SK-N-MC (cell line): ENCODE data around the gene DUSP22.
"Not testable (repeated sequence)": the region's sequence is repeated elsewhere in the genome, so short reads cannot be mapped to it uniquely, and the experiment has no call there.

Source experiments
- DNase-seq: peaks from one replicate; pipeline ENCODE4 v3.0.0-alpha.2; 2011; ENCODE audit warnings: low read depth, low spot score
- H3K27ac ChIP-seq: fragments of 200-600 bp; sonication (generic); 2 replicates; pipeline ENCODE4 v1.5.1; 2016; ENCODE audit warnings: mixed run types
- H3K36me3 ChIP-seq: fragments of 200-600 bp; sonication (generic); 2 replicates; pipeline ENCODE4 v1.6.1; 2017; ENCODE audit warnings: antibody characterized with exemption, low read length, mixed read lengths; ENCODE audit not compliant: insufficient read depth
- H3K4me3 ChIP-seq: fragments of 200-600 bp; sonication (generic); 2 replicates; pipeline ENCODE4 v1.5.1; 2016
- H3K9ac ChIP-seq: fragments of 200-600 bp; sonication (generic); 2 replicates; pipeline ENCODE4 v1.8.0; 2017; ENCODE audit warnings: mixed run types, mixed read lengths; ENCODE audit not compliant: insufficient read length
- H3K9me3 ChIP-seq: fragments of 200-600 bp; sonication (generic); 2 replicates; pipeline ENCODE4 v1.6.1; 2017; ENCODE audit warnings: low read depth, mild to moderate bottlenecking, antibody characterized with exemption, low read length, moderate library complexity, mixed read lengths
- EZH2 ChIP-seq: fragments of 200-600 bp; sonication (generic); IDR thresholded peaks from one replicate; pipeline ENCODE4 v1.6.1; 2017; ENCODE audit warnings: antibody characterized with exemption
- FOXP2 ChIP-seq: optimal IDR thresholded peaks from 2 replicates; pipeline ENCODE3; 2011; ENCODE audit warnings: mild to moderate bottlenecking, moderate library complexity; ENCODE audit not compliant: insufficient read depth; ENCODE audit errors: extremely low read length, control extremely low read depth
- POLR2AphosphoS5 ChIP-seq: IDR thresholded peaks from 2 replicates; pipeline ENCODE4 v1.6.1; 2012; ENCODE audit warnings: mild to moderate bottlenecking, low read depth, low read length, borderline replicate concordance

The DUSP22 gene

DNA sequence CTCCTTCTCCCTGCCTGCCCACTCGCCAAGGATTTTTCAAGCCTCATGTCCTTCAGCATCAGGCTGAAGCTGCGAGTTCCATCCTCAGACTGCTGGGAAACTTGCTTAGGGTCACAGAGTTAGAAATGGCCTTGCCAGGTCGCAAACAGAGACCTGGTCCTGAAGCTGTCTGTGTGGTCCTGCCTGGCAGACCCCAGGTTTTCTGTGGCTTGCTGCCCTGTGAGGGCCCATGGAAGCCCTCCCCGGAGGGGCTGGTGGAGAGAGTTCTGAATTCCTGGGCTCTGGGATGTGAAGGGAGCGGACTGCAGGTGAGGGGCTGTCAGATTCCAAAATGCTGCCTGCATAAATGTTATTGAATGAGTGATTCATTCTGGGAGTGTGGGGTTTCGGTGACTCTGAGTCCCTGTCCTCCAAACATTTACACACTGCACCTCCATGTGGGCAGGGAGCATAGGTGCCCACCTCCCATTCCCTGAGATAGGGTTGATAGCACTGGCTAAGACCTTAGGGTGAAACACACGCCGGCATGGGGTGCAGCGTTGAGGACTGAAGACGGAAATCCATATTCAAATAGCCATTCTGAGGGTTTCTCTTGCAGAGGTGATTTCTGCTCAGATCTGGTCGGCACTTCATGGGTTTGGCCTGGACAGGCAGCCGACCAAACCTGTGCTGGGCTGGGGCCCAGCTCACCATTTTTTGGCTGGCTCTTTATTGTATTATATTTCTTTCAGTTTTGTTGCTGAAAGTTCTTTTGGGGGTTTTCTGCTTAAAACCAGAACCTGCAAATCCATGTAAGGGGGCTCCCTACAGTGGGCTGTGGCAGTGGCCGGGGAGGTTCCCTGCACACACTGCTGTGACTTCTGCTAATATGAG lies 77.5 kb downstream of the DUSP22 start:
- no peak for DNase-seq
- H3K4me3 ChIP-seq = no peak overlapping the region
- H3K27ac ChIP-seq = no peak overlapping the region
- no peaks in the 10 kb centered on the region for H3K36me3 ChIP-seq
- no peak overlapping the region for H3K9ac ChIP-seq
- TF ChIP-seq POLR2AphosphoS5 (no peak), EZH2 (no peak), FOXP2 (no peak)
- H3K9me3 ChIP-seq = no peaks in the 10 kb centered on the region

DNA sequence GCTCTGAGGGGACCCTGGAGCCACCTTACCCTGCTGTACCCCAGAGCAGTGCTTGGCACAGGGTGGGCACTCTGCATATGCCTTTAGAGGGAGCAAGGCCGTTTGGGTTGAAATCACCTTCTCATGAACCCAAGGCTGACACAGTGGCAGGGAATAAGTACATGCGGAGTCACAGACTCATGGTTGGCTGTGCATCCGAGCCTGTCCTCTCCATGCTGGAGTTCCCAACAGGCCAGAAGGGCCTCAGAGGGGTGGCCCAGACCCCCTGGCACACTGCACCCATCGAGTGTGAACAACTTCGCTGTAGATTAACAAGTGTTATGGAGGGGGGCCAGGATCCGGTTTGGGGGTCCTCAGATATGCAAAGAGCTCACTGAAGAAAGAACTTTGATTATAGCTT lies 78.3 kb downstream of the DUSP22 start:
- Histone ChIP-seq H3K9me3 (no peaks in the 10 kb centered on the region), H3K4me3 (no peak overlapping the region), H3K36me3 (no peaks in the 10 kb centered on the region), H3K9ac (no peak overlapping the region), H3K27ac (no peak overlapping the region)
- DNase-seq = no peak
- TF ChIP-seq EZH2 (no peak), FOXP2 (no peak), POLR2AphosphoS5 (no peak)

DNA sequence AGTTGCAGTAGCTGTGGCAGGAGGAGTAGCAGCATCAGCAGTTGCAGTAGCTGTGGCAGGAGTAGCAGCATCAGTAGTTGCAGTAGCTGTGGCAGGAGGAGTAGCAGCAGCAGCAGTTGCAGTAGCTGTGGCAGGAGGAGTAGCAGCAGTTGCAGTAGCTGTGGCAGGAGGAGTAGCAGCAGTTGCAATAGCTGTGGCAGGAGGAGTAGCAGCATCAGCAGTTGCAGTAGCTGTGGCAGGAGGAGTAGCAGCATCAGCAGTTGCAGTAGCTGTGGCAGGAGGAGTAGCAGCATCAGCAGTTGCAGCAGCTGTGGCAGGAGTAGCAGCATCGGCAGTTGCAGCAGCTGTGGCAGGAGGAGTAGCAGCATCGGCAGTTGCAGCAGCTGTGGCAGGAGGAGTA lies 79.6 kb downstream of the DUSP22 start:
- H3K4me3 ChIP-seq, H3K27ac ChIP-seq, H3K36me3 ChIP-seq, H3K9me3 ChIP-seq, H3K9ac ChIP-seq, DNase-seq: not testable (repeated sequence)

DNA sequence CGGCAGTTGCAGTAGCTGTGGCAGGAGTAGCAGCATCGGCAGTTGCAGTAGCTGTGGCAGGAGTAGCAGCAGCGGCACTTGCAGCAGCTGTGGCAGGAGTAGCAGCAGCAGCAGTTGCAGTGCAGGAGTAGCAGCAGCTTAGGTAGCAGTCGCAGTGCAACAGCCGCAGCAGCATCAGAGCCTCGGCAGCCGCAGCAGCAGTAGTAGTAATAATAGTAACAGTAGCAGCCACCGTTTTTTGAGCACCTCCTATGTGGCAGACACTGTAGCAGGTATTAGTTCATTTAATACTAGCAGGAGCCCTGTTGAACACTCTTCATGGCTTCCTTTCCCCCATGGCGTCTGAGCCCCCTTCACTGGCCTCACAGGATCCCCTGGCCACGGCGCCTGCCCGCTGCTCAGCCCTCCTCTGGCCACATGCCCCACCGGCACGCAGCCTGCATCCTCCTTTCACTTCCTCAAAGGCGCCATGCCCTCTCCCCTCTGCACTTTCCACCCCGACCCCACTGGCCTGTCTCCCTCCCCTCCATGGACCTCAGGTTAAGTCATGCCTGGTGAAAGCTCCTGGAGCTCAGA lies 80.1 kb downstream of the DUSP22 start:
- TF ChIP-seq EZH2 (no peak), FOXP2 (no peak), POLR2AphosphoS5 (no peak)
- Histone ChIP-seq H3K27ac (no peak overlapping the region), H3K36me3 (no peaks in the 10 kb centered on the region), H3K4me3 (no peak overlapping the region), H3K9ac (no peak overlapping the region), H3K9me3 (no peaks in the 10 kb centered on the region)
- no peak for DNase-seq

DNA sequence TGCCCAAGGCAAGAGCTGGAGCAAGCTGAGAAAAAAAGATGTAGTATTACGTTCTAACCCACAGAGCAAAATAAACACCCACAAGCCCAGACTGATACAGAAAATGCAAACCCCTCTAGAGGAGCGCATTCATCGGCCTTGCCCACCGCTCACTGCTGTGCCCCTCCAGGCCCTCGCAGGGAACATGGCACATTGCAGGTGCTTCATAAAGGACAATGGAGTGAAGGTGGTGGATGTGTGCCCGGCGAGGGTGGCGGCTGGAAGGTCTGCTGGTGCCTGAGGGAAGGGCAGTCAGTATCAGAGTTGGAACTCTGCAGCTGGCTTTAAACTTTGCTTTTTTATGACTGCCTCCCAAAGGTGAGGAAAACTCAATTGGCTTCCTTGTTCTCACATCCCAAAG lies 80.7 kb downstream of the DUSP22 start:
- Histone ChIP-seq H3K9me3 (no peaks in the 10 kb centered on the region), H3K4me3 (no peak overlapping the region), H3K9ac (no peak overlapping the region), H3K36me3 (no peaks in the 10 kb centered on the region), H3K27ac (no peak overlapping the region)
- no peak for DNase-seq
- no peak for TF ChIP-seq POLR2AphosphoS5
- no peak for TF ChIP-seq FOXP2
- no peak for TF ChIP-seq EZH2

DNA sequence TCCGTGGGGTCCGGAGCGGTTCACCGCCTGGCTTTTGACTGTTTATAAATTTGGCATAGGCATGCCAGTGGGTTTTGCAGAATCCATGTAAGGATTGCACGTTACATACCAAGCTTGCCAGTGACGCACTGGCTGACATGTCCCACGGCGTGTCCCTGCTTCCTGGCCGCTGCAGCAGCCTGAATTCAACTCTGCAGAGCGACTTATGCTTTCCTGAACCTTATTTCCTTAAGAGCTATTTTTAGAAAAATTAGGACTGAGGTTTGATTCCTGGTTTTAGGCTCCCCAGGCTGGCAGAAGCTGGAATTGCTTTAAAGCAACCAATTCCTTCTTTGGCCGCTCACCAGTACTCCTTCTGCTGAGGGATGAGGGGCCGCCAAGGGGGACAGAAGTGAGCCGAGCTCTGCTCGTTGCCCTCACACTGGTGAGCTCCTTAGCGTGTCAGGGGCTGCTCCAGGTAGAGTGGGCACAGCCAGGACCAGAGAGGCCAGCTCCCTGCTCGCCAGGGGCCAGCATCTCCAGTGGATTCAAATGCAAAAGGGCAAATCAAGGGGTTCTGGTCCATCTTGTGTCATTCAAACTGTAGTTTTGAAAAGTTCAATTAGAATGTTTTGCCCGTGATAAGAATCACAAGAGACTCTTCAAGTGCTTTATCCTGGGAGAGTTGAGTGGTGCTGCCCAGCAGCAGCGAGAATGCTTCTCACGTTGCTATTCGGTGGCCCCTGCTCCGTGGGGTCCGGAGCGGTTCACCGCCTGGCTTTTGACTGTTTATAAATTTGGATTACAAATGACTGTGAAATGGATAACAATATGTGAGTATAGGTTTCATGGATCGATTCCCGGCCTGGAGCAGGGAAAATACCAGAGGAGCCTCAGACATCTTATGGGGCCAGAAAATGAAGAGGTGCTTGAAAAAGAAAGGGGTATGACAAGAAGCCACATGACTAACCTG lies 81.8 kb downstream of the DUSP22 start:
- TF ChIP-seq POLR2AphosphoS5 = no peak
- no peak for TF ChIP-seq EZH2
- TF ChIP-seq FOXP2 = no peak
- Histone ChIP-seq H3K27ac (no peak overlapping the region), H3K9me3 (no peaks in the 10 kb centered on the region), H3K4me3 (no peak overlapping the region), H3K9ac (no peak overlapping the region), H3K36me3 (no peaks in the 10 kb centered on the region)
- no peak for DNase-seq

DNA sequence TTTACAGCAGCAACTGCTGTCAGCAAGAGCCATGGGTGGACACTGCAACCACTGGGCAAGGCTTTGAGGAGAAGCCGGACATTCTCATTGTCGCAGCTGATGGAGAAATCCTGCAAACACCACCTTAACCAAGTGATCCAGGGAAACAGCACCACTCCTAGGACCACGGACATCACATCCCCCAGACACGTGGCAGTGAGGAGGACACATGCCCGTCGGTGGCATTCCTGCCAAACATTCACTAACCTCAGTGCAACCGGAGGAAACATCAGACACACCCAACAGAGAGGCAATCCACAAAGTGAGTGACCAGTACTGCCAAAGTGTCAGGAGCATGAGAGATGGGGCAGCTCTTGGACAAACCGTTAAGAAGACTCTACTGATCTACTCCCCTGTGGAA lies 82.7 kb downstream of the DUSP22 start:
- H3K36me3 ChIP-seq = no peaks in the 10 kb centered on the region
- H3K27ac ChIP-seq = no peak overlapping the region
- TF ChIP-seq POLR2AphosphoS5 (no peak), EZH2 (no peak), FOXP2 (no peak)
- no peak overlapping the region for H3K4me3 ChIP-seq
- H3K9me3 ChIP-seq = no peaks in the 10 kb centered on the region
- DNase-seq = no peak
- no peak overlapping the region for H3K9ac ChIP-seq

DNA sequence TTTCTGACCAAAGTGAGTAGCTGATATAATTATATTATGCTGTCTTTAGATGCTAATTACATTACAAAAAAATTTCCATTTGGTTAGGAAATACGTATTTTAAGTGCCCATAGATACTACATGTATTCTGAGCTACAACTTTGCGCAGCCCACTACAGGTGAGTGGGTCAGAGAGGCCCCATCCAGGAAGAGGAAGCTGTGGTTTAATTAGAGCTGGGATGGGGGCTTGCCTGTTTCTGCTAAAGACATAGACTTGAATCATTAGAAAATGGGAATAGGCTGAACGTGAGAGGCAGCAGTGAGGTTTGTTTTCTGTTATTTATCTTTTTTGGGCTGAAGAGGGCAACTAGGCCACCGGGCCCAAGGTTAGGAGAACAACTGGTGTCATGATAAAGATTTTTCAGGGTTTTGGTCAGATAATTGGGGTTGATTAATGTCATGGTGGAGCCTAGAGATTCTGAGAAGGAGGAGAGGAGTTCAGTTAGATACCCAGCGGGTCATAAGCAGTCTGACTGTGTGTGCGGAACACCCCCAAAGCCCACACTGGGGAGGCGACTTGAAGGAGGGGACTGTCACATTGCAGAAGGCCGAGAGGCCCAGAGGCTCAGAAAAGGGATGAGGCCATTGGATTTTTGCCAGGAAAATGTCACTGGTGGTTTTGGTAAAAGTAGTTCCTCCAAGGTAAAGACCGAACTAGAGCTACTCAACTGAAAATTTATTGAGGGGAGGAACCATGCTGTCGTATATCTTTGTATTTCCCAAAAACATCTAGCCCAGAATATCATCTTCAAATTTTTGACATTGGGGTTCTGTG lies 84.7 kb downstream of the DUSP22 start:
- no peak overlapping the region for H3K4me3 ChIP-seq
- TF ChIP-seq POLR2AphosphoS5 (no peak), FOXP2 (no peak), EZH2 (no peak)
- no peak overlapping the region for H3K9ac ChIP-seq
- no peaks in the 10 kb centered on the region for H3K36me3 ChIP-seq
- H3K27ac ChIP-seq = no peak overlapping the region
- no peaks in the 10 kb centered on the region for H3K9me3 ChIP-seq
- no peak for DNase-seq

DNA sequence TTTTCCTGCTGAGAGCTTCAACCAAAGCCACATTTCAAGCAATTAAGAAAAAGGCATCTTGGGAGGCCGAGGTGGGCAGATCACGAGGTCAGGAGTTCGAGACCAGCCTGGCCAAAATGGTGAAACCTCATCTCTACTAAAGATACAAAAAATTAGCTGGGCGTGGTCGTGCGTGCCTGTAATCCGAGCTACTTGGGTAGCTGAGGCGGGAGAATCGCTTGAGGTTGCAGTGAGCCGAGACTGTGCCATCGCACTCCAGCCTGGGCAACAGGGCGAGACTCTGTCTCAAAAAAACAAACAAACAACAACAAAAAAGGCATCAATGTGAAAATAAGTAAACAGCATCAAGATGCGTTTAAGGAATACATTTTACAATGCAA lies 85.3 kb downstream of the DUSP22 start:
- not testable (repeated sequence) for DNase-seq, H3K9me3 ChIP-seq, H3K9ac ChIP-seq, H3K27ac ChIP-seq, H3K36me3 ChIP-seq, H3K4me3 ChIP-seq
